CD4-positive, alpha-beta T cell treated with Interleukin-15 for 4 hours (primary cell): ENCODE measurements around the gene DPM3.
"Not testable (repeated sequence)": the region's sequence is repeated elsewhere in the genome, so short reads cannot be mapped to it uniquely, and the experiment has no call there.

Source experiments
- DNase-seq: peaks from one replicate; pipeline ENCODE4 v3.0.0-alpha.2; 2020; ENCODE audit warnings: low spot score

DPM3 gene

GRCh38 chr1:155125511-155125945 lies 14.8 kb downstream of the DPM3 start:
- no peak for DNase-seq

GRCh38 chr1:155124503-155125463 lies 15.5 kb downstream of the DPM3 start:
- DNase-seq = no peak

GRCh38 chr1:155123801-155124200 lies 16.5 kb downstream of the DPM3 start:
- no peak for DNase-seq

GRCh38 chr1:155122308-155122707 lies 18.0 kb downstream of the DPM3 start:
- DNase-seq = no peak

GRCh38 chr1:155121249-155121648 lies 19.1 kb downstream of the DPM3 start:
- no peak for DNase-seq

- no peak for DNase-seq
Measured at GRCh38 chr1:155120253-155120652, 20.1 kb downstream of the DPM3 start.

- DNase-seq = not testable (repeated sequence)
Measured at GRCh38 chr1:155118090-155118489, 22.2 kb downstream of the DPM3 start.

GRCh38 chr1:155117610-155118009 lies 22.7 kb downstream of the DPM3 start:
- no peak for DNase-seq

GRCh38 chr1:155116113-155116764 lies 24.1 kb downstream of the DPM3 start:
- no peak for DNase-seq

- no peak for DNase-seq
Measured at GRCh38 chr1:155113450-155113980, 26.8 kb downstream of the DPM3 start.

GRCh38 chr1:155110826-155111225 lies 29.5 kb downstream of the DPM3 start:
- no peak for DNase-seq

GRCh38 chr1:155110381-155110780 lies 29.9 kb downstream of the DPM3 start:
- DNase-seq = no peak

- DNase-seq = no peak
Measured at GRCh38 chr1:155108296-155108695, 32.0 kb downstream of the DPM3 start.

GRCh38 chr1:155107309-155108264 lies 32.7 kb downstream of the DPM3 start:
- no peak for DNase-seq

GRCh38 chr1:155106862-155107261 lies 33.5 kb downstream of the DPM3 start:
- no peak for DNase-seq

GRCh38 chr1:155105604-155106011 lies 34.7 kb downstream of the DPM3 start:
- DNase-seq = no peak

- DNase-seq = no peak
Measured at GRCh38 chr1:155104605-155105534, 35.5 kb downstream of the DPM3 start.

GRCh38 chr1:155103325-155103724 lies 37.0 kb downstream of the DPM3 start:
- no peak for DNase-seq

GRCh38 chr1:155099331-155099730 lies 41.0 kb downstream of the DPM3 start:
- no peak for DNase-seq

GRCh38 chr1:155094622-155094948 lies 45.7 kb downstream of the DPM3 start:
- no peak for DNase-seq
